GM06990 (cell line): Measurements from ENCODE around the gene SH3GL1.

Experiments
- DNase-seq: peaks from one replicate; pipeline ENCODE4 v3.0.0-alpha.2; 2011; ENCODE audit not compliant: insufficient read length; ENCODE audit errors: extremely low read depth
- H3K27me3 ChIP-seq: replicated peaks from 2 replicates; pipeline ENCODE4 v1.6.0; 2011; ENCODE audit warnings: low read length; ENCODE audit not compliant: control insufficient read depth, insufficient read depth
- H3K36me3 ChIP-seq: 2 replicates; pipeline ENCODE4 v1.5.1; 2011; ENCODE audit warnings: low read length; ENCODE audit not compliant: control insufficient read depth, insufficient read depth
- H3K4me3 ChIP-seq: replicated peaks from 2 replicates; pipeline ENCODE4 v1.5.1; 2011; ENCODE audit warnings: low read depth, mild to moderate bottlenecking, control low read depth, low read length
- TF ChIP-seq, protein P1 (sequence below): IDR thresholded peaks from 2 replicates; pipeline ENCODE4 v1.5.1; 2011; ENCODE audit warnings: low read length, control low read depth, mild to moderate bottlenecking, inconsistent platforms; ENCODE audit not compliant: insufficient read depth, poor library complexity, severe bottlenecking

Gene SH3GL1

DNA sequence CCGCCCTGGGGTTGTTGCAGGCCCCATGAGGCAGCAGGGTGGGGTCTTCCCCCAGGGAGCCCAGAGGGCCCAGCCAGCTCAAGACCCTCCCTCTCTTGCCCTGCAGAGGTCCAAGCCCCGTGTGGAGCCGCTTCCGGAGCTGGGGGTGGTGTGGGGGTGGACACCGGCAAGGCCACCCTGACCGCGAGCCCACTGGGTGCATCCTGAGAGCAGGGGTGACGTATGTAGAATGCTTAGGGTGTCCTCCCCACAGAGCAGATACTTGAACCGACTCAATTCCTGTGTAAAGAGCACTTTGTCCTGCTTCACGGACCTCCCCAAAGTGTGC, 42.4 kb upstream of the SH3GL1 start:
- H3K27me3 ChIP-seq = no peaks in the 10 kb centered on the region
- no peak for DNase-seq
- TF ChIP-seq, protein P1, sequence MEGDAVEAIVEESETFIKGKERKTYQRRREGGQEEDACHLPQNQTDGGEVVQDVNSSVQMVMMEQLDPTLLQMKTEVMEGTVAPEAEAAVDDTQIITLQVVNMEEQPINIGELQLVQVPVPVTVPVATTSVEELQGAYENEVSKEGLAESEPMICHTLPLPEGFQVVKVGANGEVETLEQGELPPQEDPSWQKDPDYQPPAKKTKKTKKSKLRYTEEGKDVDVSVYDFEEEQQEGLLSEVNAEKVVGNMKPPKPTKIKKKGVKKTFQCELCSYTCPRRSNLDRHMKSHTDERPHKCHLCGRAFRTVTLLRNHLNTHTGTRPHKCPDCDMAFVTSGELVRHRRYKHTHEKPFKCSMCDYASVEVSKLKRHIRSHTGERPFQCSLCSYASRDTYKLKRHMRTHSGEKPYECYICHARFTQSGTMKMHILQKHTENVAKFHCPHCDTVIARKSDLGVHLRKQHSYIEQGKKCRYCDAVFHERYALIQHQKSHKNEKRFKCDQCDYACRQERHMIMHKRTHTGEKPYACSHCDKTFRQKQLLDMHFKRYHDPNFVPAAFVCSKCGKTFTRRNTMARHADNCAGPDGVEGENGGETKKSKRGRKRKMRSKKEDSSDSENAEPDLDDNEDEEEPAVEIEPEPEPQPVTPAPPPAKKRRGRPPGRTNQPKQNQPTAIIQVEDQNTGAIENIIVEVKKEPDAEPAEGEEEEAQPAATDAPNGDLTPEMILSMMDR = no peak
- H3K4me3 ChIP-seq = no peak overlapping the region
- H3K36me3 ChIP-seq = peaks cover 31% of the 10 kb centered on the region

DNA sequence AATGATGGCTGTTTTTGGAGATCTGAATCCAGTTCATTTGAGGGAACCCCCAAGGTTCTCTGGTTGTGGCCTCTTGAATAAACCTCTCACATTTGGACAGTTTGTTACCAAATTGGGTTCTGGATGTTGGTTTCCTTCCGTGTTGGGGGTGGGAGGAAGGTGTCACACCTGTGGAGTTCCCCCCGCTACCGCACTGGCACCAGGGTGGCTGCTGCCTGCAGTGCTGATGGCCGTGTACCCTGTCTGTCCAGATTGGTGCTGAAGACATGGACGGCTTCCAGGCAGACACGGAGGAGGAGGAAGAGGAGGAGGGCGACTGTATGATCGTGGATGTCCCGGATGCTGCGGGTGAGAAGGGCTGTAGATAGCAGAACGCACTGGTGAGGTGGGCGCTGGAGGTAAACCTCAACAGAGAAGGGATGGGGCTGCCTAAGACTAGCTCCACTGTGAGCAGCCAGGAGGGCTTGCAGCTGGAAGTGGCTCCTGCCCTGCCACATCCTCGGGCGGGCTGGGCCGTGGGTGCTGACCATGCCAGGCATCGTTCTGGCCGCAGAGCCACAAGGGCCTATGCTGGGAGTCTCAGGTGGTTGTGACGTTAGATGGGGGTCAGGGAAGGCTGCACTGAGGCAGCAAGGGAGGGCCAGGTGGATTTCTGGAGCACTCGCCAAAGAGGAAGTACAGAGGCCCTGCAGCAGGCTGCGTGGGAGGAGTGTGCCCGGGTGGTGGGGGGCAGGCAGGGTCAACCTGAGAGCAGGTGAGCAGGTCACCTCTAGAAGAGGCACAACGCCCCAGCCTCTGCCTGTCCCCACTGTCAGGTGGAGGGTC, 41.9 kb upstream of the SH3GL1 start:
- H3K36me3 ChIP-seq = peaks cover 28% of the 10 kb centered on the region
- TF ChIP-seq, protein P1 = no peak
- no peak for DNase-seq
- H3K27me3 ChIP-seq = no peaks in the 10 kb centered on the region
- H3K4me3 ChIP-seq = no peak overlapping the region

DNA sequence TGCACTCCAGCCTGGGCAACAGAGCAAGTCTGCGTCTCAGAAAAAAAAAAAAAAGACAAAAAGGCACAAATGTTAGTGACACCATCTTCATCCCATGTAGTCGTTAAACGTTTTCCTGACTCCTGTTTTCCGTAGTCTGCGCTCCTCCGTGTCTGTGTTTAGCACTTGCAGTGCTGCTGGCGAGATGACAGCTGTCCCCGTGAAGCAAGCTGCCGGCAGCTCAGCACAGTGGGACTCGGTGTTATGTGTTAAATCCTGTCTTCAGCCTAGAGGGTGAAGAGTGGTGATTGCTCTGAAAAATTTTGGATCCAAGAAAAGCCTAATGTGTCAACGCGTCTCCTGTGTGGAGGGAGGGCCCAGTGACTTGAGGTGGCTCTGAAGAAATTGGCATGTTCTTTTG, 38.9 kb upstream of the SH3GL1 start:
- Histone ChIP-seq H3K27me3 (no peaks in the 10 kb centered on the region), H3K4me3 (no peak overlapping the region), H3K36me3 (peaks cover 13% of the 10 kb centered on the region)
- no peak for DNase-seq
- TF ChIP-seq, protein P1 = no peak

DNA sequence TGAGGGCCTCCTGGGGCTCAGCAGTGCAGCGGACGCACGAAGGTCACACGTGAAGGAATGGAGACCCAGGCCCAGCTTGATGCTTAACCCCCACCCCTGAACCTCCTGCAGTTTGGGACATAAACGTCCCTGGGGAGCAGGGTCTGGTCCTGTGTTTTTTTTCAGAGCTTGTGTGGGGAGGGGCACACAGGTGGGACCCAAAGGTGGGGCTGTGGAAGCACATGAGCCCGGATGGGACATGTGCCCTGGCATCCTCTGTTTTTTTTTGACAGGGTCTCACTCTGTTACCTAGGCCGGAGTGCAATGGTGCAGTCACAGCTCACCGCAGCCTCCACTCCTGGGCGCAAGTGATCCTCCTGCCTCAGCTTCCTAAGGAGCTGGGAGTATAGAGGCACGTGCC, 36.8 kb upstream of the SH3GL1 start:
- DNase-seq = no peak
- TF ChIP-seq, protein P1 = no peak
- no peak overlapping the region for H3K4me3 ChIP-seq
- H3K36me3 ChIP-seq = peaks cover 20% of the 10 kb centered on the region
- H3K27me3 ChIP-seq = no peaks in the 10 kb centered on the region

DNA sequence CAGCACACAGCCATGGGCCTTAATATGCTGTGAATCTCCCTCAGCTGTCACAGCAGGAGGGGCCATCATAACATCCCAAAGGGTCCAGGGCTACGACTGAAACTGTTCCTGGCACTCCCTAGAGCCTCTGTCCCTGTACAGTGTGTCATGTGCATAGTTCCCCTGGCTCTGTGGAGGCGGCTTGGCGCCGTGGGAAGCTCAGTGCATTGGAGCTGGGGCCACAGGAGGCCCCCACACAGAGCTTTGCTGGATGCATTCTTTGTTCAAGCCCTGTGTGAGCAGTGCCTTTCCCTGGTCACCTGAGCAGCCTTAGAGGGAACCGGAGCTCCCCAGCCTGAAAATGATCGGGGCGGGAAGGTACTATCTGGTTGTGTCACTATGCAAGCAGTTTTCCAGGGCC, 35.9 kb upstream of the SH3GL1 start:
- H3K27me3 ChIP-seq = no peaks in the 10 kb centered on the region
- H3K36me3 ChIP-seq = peaks cover 20% of the 10 kb centered on the region
- no peak overlapping the region for H3K4me3 ChIP-seq
- DNase-seq = no peak
- TF ChIP-seq, protein P1 = no peak

DNA sequence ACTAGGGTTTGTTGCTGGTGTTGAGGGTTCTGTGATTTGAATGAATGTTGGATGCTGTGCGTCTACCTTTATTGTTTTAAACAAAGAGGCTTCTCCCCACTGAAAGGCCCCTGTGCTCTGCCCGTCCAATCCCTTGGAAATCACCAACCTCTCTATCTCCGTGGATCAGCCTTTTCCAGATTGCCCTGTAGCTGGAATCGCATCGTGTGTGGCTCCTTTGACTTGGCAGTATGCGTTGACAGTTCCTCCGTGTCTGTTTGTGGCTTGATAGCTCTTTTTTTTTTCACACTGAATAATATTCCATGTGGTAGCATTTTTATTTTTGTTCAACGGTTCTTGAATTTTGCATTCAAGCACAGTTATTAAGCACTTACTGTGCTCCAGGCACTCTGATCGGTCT, 34.0 kb upstream of the SH3GL1 start:
- peaks cover 24% of the 10 kb centered on the region for H3K36me3 ChIP-seq
- TF ChIP-seq, protein P1 = no peak
- no peak overlapping the region for H3K4me3 ChIP-seq
- DNase-seq = no peak
- H3K27me3 ChIP-seq = no peaks in the 10 kb centered on the region
